AG20443 (cell line): Measurements from ENCODE around the gene ANKRD30BL.
"Not testable (repeated sequence)": the region's sequence is repeated elsewhere in the genome, so short reads cannot be mapped to it uniquely, and the experiment has no call there.

Experiments
- DNase-seq: peaks from one replicate; pipeline ENCODE4 v3.0.0; 2012; ENCODE audit warnings: low spot score, mixed read lengths

ANKRD30BL gene, protein sequence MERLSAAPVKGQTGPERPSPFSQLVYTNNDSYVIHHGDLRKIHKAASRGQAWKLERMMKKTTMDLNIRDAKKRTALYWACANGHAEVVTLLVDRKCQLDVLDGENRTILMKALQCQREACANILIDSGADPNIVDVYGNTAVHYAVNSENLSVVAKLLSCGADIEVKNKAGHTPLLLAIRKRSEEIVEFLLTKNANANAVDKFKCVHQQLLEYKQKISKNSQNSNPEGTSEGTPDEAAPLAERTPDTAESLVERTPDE

DNA sequence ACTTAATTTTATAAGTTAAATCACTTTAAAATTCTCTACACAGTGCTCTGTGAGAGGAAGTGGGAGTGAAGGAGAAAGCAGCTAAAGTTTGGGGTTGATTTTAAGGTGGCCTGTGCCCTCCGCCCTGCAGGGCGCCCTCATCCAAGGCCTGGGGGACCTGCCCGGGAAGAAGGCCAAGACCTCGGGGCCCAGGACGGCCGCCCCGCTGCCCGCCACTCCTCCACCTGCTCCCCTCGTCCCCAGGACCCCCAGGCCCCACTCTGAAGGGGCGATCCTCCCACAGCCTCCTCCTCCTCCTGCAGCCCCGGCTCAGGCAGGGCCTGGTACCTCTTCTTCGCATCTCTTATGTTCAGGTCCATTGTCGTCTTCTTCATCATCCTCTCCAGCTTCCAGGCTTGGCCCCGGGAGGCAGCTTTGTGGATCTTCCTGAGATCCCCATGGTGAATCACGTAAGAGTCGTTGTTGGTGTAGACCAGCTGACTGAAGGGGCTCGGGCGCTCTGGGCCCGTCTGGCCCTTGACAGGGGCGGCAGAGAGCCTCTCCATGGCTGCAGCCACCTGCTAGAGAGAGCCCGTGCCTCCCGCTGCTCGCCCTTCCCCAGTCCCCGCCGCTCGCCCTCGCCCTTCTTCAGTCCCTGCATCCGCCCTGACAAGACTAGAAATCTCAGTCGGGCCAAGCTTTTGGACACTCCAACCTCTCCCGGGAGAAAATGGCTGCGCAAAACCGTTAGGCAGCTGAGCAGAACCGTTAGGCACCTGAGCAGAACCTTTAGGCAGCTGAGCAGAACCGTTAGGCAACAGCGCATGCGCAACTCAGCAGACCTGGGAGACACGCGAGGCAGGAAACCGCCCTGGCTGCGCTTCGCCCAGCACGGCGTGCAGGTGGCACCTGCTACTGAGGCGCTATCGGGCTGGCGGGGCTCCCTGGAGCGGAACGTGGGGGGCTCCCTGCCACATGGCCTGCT is at the start of gene ANKRD30BL:
Gene ANKRD30BL (minus strand): TSS at position 792 of the 964 bp plus-strand sequence. CDS start 247 bp downstream, at position 545.
- not testable (repeated sequence) for DNase-seq

DNA sequence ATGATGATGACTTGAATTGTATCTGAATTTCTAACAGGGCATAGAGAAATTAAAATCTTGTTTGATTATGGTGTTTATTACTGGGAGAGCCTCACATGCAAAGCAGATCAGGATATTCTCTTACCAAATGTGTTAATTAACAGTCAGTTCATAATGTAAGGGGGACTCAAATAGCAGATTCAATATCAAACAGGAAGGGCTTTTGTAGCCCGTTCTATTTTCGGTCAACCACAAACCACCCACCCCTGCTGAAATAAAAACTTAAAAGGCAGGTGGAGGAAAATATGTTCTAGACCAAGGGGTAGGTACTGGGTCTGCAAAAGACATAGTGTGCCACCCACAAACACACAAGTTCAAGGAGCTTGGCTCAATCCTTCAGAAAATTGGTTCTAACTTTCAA is 41.1 kb upstream of the ANKRD30BL start:
- not testable (repeated sequence) for DNase-seq

DNA sequence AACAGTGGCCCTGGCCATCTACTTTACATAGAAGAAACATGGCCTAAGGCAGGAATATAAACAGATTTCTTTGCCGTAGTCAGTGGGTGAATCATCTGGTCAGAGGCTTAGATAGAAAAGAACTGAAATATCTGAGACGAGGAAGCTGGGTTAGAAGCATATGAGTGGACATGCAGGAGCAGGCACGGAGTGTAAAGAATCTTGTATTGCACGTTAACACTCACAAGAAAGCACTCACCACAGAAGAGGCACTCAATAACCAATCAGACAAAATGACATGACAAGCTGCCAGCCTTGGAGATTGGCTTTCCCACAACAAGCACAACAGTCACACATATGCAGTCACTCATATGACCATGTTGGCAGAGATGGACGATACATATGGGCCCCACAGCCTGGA is 31.1 kb upstream of the ANKRD30BL start:
- DNase-seq, result not testable (repeated sequence)

DNA sequence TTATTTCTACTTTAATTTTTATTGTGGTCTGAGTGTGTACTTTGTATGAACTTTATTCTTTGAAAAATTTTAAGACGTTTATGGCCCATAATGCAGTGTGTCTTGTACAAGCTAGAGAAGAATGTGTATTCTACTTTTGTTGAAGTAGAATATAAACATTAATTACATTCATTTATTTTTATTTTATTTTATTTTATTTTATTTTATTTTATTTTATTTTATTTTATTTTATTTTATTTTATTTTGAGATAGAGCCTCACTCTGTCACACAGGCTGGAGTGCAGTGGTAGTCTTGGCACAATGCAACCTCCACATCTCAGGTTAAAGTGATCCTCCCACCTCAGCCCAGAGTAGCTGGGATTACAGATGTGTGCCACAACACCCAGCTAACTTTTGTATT is 5.3 kb upstream of the ANKRD30BL start:
- DNase-seq, result not testable (repeated sequence)

DNA sequence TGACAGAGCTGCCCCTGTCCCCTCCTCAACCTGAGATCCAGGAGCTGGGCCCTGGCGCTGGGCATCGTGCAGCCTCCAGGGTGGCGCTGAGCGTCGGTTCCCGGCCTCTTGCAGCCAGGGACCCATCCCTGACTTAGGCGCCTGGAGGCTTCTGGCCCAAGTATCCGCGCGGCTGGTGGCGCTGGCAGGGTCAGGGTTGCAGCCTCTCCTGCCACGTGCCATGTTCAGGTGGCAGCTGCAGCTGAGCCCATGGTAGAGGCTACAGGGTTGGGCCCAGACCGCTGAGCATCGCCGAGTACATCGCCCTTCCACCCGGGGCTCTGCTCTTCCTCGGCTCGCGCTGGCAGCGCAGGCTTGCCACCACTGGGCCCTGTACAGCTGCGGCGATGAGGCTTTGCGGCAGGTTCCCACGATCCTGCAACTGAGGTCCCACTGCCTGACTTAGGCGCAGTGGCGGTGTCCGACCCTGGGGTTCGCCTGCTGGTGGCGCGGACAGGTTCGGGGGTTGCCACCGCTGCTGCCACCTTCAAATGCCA is 441 bp upstream of the ANKRD30BL start:
- not testable (repeated sequence) for DNase-seq

DNA sequence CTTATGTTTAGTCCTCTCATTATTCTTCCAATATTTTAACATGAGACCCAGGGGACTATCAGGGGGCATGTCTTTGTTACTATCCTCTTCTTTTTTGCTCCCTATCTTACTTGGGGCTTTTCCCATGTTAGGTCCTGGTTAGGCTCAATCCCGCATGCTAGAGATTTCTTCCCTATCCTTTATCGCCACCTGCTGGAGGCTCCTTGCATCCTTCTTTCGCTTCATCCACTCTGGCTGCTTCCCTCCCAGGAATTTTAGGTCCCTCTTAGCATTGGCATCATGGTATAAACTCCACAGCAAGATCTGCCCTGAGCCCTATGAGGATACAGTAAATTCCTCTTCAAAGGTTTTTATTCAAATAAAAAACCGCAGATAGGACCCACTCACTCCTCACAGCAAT is 15.0 kb downstream of the ANKRD30BL start:
- peak; percentile 14 for DNase-seq
